ENCODE data around the gene TMOD1.

DNA sequence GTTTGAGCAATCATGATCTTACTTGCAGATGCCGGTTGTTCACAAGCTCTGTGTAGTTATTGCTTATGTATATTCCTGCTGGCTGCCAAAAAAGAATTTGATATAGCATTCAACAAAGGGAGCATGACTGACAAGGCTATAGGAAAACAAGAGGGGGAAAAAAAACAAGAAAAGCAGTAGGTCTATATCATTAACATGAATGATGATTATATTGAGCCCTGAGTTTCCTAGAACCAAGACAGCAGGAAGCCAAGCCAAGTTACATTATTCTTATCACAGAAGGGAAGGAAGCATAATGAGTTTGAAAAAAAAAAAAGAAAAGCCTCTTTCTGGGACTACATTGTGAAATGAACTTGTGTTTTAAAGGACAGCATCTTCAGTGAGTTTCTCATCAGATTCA, 90.7 kb downstream of the TMOD1 start:
- TF ChIP-seq POLR2A (IDR thresholded peaks at IDR 0.05) (no peak), POLR2AphosphoS5 (IDR thresholded peaks at IDR 0.05) (no peak), CTCF (IDR thresholded peaks at IDR 0.05) (no peak), EP300 (IDR thresholded peaks at IDR 0.05) (no peak)
